Measurements from ENCODE around the gene NATD1.

DNA sequence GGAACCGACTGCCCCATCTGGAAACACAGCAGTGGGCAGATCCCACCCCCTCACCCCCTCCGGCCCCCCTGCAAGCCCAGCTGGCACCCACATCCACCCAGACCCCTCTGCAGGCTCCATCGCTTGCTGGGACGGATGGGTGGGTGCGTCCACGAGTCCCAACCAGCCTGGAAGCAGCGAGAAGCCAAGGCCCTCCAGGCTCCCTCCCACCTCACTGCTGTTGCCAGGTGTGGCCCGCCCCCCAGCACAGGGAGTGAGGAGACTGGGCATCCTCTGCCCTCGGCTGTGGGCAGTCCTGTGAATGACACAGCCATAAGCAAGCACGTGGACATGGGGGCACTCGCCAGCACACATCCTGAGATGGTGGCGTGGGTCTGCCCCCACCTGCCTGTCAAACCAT, 50.7 kb downstream of the NATD1 start:
- TF ChIP-seq CTCF (IDR thresholded peaks at IDR 0.05): no peak
- TF ChIP-seq POLR2A (IDR thresholded peaks at IDR 0.05): no peak
- no peak for TF ChIP-seq POLR2AphosphoS5 (IDR thresholded peaks at IDR 0.05)
